GM15510 (cell line): ENCODE results near the gene FKBP1B.
A peak's percentile ranks its signal among the peaks of the same experiment; 100 is the strongest.

ENCODE experiments used
- POLR2A ChIP-seq: IDR thresholded peaks from 3 replicates; pipeline ENCODE4 v1.6.1; 2011; ENCODE audit warnings: borderline replicate concordance; ENCODE audit not compliant: insufficient read length; ENCODE audit errors: extremely low read depth

The FKBP1B gene

DNA sequence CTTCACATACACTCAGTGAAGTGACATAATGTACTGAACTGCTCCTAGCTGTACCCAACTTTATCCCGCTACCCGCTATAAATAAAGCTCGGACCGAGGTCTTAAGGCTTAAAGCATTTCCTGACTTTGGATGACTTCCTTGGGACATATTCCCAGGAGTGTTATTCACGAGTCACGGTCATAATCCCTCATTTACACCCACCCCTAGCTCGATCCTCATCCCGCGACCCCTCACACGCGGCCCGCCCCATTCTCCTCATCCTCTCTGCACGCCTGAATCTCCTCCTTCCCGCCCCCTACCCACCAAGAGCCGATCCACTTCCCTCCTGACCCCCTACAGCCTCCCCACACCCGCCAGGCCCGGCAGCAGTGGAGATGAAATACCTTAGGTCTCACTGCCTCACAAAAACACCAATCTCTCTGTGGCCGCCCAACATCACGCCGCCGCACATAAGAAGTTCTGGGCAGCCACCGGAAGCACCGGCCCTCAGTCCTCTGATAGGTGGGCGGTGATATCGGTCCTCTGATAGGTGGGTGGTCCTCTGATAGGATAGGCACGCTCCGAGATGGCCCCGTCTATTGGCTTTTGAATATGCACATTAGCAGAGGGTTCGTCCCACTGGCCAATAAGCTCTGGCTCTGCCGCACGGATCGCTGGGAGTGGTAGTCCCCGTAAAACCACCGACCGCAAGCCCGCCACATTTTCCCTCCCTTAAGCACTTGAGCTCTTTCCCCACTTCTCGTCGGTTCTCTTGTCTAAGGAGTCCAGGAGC is 2.4 kb upstream of the FKBP1B start, which contains the start of gene WDCP:
Gene WDCP, minus strand, starts transcription at position 462 of the 773 bp plus-strand sequence. CDS start 7,897 bp downstream, outside the sequence.
- TF ChIP-seq POLR2A = peak; percentile 82

DNA sequence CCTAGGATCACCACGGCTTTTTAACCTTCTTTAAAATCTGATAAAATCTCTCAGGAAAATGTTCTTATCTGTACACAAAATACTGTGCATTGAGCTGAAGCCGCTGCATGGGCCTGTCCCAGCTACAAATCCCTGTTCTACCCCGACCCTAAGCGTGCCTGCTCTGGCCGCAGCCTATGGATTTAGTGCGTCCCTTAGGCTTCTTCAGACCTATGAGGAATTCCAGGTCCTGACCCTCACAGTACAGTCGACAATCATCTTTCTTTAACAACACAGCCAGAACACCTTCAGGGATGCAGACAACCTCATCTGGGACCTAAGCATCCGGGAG is 1.9 kb upstream of the FKBP1B start:
- no peak for TF ChIP-seq POLR2A

DNA sequence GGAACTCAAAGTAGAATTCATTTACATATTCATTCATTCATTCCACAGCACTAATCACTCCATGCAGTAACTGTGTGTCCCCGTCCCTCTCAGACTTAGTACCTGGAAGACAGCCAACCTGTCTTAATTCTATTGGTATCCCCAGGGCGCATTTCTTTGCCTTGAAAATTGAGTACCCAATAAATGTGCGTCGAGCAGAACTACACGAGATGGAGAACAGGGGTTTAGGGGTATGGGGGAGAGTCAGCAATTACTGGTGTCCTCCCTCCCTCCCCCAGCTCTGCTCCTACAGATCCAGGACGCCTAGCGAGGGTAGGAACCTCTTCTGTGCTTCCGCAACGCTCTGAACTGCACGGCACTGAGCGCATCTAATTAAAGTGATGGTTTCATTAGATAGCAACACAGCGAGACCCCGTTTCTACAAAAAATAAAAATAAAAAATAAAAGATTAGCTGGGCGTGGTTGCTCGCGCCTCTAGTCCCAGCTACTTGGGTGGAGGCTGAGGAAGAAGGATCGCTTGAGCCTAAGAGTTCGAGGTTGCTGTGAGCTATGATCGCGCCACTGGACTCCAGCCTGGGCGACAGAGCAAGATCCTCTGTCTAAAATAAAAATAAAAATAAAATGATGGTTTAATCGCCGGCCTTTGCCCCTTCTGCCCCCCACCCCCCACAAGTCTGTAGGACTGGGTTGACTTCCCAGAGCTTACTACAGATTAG is 614 bp upstream of the FKBP1B start:
- TF ChIP-seq POLR2A = no peak

DNA sequence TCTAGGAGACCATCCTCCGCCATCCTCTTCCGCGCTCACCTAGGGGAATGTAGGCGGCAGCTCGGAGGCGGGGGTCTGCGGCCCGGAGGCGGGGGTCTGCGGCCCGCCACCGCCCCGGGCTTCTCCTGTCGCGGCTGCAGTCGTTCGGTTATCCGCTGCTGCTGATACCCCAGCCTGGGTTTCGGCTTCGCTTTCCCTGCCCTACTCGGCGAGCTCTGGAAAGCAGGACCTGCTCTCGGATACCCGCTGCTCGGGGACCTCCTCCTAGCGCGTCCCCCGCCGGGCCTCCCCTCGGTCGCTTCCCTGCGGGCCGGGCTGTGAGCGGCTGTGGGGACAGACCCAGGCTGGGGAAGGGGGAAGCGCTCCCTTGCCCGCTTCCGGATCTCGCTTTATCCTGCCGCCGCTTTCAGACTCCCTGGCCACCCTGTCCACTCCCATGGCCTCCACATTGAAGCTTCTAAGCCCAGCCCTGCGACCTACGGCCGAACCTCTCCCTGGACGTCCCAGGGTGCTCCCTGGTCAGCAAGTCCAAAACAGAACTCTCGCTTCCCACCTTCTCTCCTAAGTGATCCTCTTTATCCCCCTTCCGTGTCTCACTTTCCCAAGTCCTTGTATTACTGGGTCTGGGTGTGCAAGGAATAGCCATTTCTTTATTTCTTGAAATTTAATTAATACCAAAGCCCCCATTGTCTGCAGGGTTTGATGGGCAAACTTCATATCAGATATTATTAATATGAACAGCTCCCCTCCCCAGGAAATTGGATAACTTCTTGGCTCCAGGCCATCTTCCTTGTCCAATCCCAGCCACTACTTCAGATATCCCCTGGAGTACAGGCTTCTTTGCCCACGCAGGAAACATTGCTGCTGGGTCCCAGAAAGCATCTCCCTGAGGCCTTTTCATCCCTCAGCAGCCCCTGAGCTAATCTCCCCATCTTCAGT is 769 bp downstream of the FKBP1B start:
- TF ChIP-seq POLR2A = no peak

DNA sequence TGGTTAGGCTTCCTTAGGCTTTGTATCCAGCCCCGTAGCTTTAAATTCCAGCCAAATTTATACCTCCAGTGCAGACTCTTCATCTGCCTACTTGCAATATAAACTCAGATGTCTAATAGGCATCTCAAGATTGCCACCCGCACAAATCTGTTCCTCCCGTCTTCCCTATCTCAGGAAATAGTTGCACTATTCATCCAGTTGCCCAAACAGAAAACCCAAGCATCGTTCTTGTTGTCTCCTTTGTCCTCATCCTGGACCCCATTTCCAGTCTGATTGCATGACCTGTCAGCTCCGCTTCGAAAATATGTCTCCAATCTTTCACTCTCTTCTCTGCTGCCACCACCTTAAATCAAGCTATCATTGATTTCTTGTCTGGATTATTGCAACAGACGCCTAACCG is 2.3 kb downstream of the FKBP1B start:
- TF ChIP-seq POLR2A = no peak

DNA sequence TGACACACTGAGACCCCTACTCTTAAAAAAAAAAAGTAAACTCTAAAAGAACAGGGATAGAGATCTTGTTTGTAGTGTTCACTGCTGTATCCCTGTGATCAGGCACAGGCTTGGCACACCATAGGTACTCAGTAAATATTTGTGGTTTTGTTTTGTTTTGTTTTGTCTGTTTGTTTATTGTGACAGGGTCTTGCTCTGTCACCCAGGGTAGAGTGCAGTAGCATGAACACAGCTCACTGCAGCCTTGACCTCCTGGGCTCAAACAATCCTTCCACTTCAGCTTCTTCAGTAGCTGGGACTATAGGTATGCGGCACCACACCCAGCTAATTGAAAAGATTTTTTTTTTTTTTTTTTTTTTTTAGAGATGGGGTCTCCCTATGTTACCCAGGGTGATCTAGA is 3.4 kb downstream of the FKBP1B start:
- no peak for TF ChIP-seq POLR2A

DNA sequence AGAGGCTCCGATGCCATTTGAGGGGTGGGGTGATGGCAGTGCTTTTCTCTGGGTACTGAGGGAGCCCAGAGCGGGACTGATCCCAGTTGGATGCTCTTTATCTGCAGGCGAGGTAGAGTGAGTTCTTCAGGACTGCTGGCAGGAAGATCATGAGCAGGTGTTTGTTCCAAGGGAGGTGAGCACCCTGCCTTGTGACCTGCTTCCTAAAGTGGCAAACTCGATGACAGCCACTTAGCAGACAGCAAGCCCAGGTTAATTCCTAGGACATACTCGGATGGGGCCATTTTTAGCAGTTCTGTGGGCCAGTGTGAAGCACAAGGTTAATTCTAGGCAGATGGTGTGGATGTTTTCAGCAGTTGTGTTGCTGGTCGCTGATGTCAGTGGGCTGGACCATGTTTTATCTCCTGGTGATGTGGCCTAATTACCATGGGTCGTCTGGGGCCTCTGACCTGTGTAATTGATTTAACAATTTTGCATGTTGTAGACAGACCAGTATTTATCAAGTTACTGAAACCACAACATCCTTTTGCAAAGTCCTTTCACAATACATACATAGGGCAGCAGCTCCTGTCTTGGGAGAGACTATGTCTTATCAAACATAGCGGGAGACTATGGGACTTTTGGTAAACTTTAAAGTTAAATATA is 4.9 kb downstream of the FKBP1B start:
- TF ChIP-seq POLR2A = no peak

DNA sequence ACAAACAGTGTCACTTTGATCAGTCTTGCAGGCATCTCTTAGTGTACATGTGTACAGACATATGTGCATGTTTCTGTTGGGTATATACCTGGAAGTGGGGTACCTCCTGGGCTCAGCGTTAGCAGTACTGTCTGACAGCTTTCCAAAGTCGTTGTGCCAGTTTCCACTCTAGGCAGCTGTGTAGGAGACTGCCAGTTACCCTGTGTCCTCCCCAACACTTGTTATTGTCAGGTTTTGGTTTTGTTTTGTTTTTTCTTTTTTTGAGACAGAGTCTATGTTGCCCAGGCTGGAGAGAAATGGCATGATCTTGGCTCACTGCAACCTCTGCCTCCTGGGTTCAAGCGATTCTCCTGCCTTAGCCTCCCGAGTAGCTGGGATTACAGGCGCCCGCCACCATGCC is 6.2 kb downstream of the FKBP1B start:
- no peak for TF ChIP-seq POLR2A

DNA sequence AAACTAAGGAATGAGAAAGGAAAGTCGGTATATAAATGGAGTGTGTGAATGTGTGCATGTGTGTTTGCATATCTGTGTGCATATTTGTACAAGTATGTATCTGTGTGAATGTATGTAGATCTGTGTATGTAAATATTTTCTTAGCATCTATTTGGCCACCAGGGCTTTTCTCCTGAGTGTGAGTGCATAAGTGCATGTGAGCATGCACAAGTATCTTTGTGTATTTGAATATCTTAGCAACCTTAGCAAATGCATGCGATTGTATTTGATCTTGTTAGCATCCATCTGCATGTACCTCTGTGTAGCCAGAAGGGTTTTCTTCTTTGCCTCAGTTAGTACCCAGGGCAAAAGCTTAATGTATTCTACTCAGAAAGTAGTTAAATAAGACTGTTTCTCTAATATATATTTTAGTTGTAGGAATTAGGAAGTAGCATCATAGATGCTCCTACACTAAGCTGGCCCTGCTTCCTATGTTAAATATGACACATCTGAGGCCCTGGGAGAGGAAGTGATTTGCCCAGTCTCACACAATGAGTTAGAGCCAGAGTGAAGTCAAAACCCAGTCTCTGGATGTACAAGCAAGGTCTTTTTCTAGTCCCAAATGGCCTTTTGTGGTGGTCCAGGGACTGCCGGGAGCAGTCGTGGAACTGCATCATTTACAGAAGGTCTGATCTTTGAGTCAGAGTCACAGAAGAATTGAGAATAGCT is 9.2 kb downstream of the FKBP1B start:
- no peak for TF ChIP-seq POLR2A

DNA sequence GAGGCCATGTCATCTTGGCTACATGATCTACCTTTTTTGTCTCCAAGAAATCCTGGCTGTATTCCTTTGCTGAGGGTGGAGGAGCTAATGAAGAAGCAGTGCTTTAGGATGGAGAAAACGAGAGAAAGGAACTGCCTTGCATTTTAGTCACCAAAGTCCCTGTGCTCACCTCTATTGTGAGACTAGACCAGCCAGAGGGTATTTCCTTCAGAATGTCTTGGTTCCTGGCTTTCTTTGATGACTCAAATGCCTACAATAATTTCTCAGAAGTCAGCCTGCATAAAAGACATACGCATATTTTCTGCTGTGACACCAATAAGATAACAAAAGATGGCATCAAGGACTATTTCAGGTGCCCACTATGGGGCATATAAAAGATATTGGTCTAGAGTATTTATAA is 15.8 kb downstream of the FKBP1B start:
- no peak for TF ChIP-seq POLR2A

DNA sequence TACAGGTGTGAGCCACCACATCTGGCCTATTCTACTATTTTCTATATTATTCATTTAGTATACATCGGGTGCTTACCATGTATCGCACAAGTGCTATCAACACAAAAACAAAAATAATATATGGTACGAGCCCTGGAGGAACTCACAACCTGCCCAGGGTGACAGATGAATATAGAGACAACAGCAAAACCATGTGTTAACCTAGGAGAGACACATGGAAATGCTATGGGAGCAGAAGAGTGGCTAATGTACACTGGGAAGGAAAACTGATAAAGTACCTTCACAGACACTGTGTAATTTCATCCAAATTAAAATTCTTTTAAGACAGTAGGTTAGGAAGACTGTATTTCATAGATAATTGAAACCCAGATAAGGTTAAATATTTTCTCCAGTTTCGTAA is 22.7 kb downstream of the FKBP1B start:
- no peak for TF ChIP-seq POLR2A

DNA sequence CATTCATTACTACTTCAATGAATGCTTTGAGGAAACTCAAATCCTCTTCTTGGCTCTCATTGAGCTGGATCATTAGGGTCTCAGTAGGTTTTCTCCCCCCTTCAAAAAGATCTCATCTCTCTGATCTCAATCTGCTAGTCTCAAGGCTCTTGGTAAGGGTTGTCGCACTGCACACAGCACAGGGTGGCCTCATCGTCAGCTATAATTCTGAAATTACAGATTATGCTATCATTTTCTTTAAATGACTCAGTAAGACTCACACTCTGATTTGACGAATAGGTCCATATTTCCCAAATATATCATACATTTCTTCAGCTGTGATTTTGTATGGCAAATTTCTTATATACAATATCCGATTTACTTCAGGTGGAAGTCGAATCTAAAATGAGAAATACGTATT is 24.3 kb downstream of the FKBP1B start:
- no peak for TF ChIP-seq POLR2A

DNA sequence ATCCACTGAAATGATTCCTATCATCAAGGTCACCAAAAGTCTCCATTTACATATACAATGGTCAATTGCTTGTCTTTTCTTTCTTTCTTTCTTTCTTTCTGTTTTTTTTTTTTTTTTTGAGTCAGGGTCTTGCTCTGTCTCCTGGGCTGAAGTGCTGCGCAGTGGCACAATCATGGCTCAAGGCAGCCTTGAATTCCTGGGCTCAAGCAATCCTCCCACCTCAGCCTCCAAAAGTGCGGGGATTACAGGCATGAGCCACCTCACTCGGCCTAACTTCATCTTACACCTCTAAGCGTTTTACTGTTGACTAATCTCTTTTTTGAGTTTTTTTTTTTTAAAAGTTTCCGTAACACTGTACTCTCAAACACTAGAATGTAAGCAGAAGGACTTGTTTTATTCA is 25.7 kb downstream of the FKBP1B start:
- no peak for TF ChIP-seq POLR2A
